Kidney (tissue), 14 donors: Measurements from ENCODE around the gene MS4A2. TPM values are rescaled to one million over a fixed set of nuclear protein-coding genes. Genes with fewer than 3 reads are reported as not detected.

Source experiments
- DNase-seq, 5 donors: peaks; one replicate each; pipeline ENCODE4 v3.0.0-alpha.2; 2013 to 2020
- FAIRE-seq: peaks from 2 replicates; lab custom pipeline; 2012; peaks lifted over from hg19 to GRCh38; lab: Jason Lieb, UNC
- H3K27ac ChIP-seq, 2 donors: one replicate each; pipeline ENCODE4 v1.7.0; 2013; ENCODE audit warnings: low read depth in 2 of 2, low read length in 2 of 2, inconsistent platforms in 1 of 2
- H3K27me3 ChIP-seq: one replicate; pipeline ENCODE4 v1.7.1; 2013; ENCODE audit warnings: low read length, inconsistent platforms; ENCODE audit not compliant: control insufficient read depth, insufficient read depth
- H3K36me3 ChIP-seq, 3 donors: one replicate each; pipeline versions ENCODE4 v1.7.0 to v1.7.1; 2013; ENCODE audit warnings: low read length in 3 of 3, control low read depth in 1 of 3, inconsistent platforms in 1 of 3; ENCODE audit not compliant: insufficient read depth in 3 of 3, control insufficient read depth in 2 of 3
- H3K4me1 ChIP-seq, 3 donors: one replicate each; pipeline versions ENCODE4 v1.7.0 to v1.7.1; 2013; ENCODE audit warnings: low read length in 3 of 3, inconsistent platforms in 1 of 3, low read depth in 1 of 3; ENCODE audit not compliant: control insufficient read depth in 2 of 3, insufficient read depth in 2 of 3
- H3K4me3 ChIP-seq, 3 donors: one replicate each; pipeline versions ENCODE4 v1.7.0 to v1.8.1; 2013; ENCODE audit warnings: low read length in 3 of 3, control low read depth in 1 of 3, inconsistent platforms in 1 of 3
- H3K9ac ChIP-seq, 3 donors: one replicate each; pipeline versions ENCODE4 v1.7.0 to v1.7.1; 2013; ENCODE audit warnings: low read length in 3 of 3, control low read depth in 1 of 3, inconsistent platforms in 1 of 3
- H3K9me3 ChIP-seq, 3 donors: one replicate each; pipeline versions ENCODE4 v1.7.0 to v1.7.1; 2013; ENCODE audit warnings: low read length in 3 of 3, control low read depth in 1 of 3, inconsistent platforms in 1 of 3; ENCODE audit not compliant: control insufficient read depth in 2 of 3, insufficient read depth in 1 of 3
- intact Hi-C: fragments of 100-400 bp; cut with DNase I; formaldehyde crosslinking; loops from one replicate; pipeline ENCODE4 v1.11.1; 2022
- polyA plus RNA-seq: library from polyadenylated mRNA; stranded (reverse); fragments of 350-450 nt; fragmentation: Illumina TruSeq; extraction: RNeasy Lipid Tissue Mini Kit (QIAGEN cat#74804); gene quantifications from one replicate; pipeline ENCODE4 v1.2.3, GENCODE V29; 2014; ENCODE audit warnings: low read depth, low replicate concordance; ENCODE audit not compliant: insufficient read depth
- total RNA-seq: library from RNA; stranded (reverse); fragmentation: NEBNext Ultra II Directional; extraction: Animal tissue kit (Norgen Biotek cat#: 25700); gene quantifications from one replicate; pipeline ENCODE4 v1.2.1, GENCODE V29; 2021
- TF ChIP-seq, protein P1 (sequence below): IDR thresholded peaks from 3 replicates; pipeline ENCODE4 v1.5.1; 2012; ENCODE audit warnings: mild to moderate bottlenecking, moderate library complexity, borderline replicate concordance; ENCODE audit not compliant: insufficient read depth; ENCODE audit errors: extremely low read depth
- donor health status: control.
- donor health status: control.
- donor health status: control.
- donor health status: control.
- donor health status: control.
- donor health status: DM: yes; HTN: yes; CAD: no.
- donor health status: Normal renal cell carcinoma (clear cell type).

Gene MS4A2
- total and polyA plus RNA-seq, 2 donors from 2014 or later: 9.1 TPM; not detected in 1

DNA sequence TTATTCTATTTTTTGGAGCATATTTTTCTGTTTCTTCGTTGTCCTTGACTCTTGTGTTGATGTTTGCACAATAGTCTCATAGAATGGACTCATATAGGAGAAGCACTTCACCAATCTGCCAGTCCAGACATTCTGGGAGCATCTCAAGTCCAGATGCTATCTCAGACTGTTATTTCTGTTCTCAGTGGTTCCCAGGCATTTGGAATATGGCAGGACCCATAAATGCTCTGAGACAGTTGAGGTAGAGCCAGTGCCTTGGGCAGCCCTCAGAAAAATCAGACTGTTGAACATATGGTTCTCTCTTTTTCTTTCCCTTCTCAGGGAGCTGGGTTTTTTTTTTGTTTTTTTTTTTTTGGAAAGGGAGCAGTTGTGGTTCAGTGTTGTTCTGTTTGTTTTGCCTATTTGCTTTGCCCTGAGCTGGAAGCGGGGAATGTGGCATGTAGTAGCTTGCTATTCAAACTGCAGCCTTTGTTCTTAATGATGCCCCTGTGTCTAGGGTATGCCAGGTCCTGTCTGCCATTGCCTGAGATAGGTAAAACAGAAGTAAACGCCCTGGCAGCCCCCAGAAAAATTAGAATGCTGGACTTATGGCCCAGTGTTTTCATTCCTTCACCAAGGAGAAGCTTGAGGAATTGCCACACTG, 3.7 kb upstream of the MS4A2 start:
- no peaks in the 10 kb centered on the region for H3K36me3 ChIP-seq
- H3K9ac ChIP-seq: no peak overlapping the region
- no peak overlapping the region for H3K4me3 ChIP-seq
- FAIRE-seq (no peak), DNase-seq (no peak)
- TF ChIP-seq, protein P1, sequence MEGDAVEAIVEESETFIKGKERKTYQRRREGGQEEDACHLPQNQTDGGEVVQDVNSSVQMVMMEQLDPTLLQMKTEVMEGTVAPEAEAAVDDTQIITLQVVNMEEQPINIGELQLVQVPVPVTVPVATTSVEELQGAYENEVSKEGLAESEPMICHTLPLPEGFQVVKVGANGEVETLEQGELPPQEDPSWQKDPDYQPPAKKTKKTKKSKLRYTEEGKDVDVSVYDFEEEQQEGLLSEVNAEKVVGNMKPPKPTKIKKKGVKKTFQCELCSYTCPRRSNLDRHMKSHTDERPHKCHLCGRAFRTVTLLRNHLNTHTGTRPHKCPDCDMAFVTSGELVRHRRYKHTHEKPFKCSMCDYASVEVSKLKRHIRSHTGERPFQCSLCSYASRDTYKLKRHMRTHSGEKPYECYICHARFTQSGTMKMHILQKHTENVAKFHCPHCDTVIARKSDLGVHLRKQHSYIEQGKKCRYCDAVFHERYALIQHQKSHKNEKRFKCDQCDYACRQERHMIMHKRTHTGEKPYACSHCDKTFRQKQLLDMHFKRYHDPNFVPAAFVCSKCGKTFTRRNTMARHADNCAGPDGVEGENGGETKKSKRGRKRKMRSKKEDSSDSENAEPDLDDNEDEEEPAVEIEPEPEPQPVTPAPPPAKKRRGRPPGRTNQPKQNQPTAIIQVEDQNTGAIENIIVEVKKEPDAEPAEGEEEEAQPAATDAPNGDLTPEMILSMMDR: no peak
- H3K27me3 ChIP-seq: no peaks in the 10 kb centered on the region
- H3K9me3 ChIP-seq: no peaks in the 10 kb centered on the region
- no peak overlapping the region for H3K27ac ChIP-seq
- intact Hi-C loops: no loop called here
- H3K4me1 ChIP-seq: no peaks in the 10 kb centered on the region

DNA sequence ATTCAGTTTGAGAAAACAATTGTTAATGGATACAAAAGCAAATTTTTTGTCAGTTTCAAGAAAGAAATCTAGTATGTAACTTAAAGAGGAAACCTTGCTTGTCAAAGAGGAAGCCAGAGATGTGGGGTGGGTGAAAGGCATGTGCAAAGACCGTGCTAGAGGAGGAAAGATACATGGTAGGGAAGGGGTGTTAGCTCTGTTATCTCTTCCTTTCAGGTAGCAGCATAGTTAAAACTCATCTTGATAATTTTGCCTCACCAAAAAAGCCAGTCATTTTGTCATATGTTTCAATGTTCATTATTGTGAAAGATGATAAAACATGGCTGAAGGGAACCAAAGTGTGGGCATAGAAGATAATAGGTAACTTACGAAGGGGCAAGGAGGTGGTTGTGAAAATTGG, 2.6 kb upstream of the MS4A2 start:
- Histone ChIP-seq H3K9me3 (no peaks in the 10 kb centered on the region), H3K4me1 (no peaks in the 10 kb centered on the region), H3K27me3 (no peaks in the 10 kb centered on the region), H3K9ac (no peak overlapping the region), H3K27ac (no peak overlapping the region), H3K4me3 (no peak overlapping the region), H3K36me3 (no peaks in the 10 kb centered on the region)
- FAIRE-seq: no peak
- intact Hi-C loops: no loop called here
- TF ChIP-seq, protein P1: no peak
- no peak for DNase-seq

DNA sequence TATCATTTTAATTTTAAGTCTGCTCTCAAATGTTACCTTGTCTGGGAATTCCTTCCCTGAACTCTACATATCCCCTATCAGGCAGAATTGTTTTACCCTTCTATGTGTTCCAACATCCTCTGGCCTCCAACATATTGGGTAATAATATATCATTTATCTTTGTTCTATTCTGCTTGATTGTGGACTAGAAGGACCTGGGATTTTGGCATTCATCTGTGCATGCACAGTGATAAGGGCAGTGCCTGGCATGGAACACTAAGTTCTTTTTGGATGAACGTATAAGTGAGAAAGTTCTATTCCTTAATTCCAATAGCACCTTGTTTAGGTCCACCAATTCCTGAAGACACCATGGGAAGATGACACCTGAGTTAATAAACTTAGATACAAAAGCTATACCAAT, 1.2 kb upstream of the MS4A2 start:
- Histone ChIP-seq H3K4me1 (no peaks in the 10 kb centered on the region), H3K4me3 (no peak overlapping the region), H3K9ac (no peak overlapping the region), H3K36me3 (no peaks in the 10 kb centered on the region), H3K27me3 (no peaks in the 10 kb centered on the region), H3K27ac (no peak overlapping the region), H3K9me3 (no peaks in the 10 kb centered on the region)
- FAIRE-seq (no peak), DNase-seq (no peak)
- TF ChIP-seq, protein P1: no peak
- intact Hi-C loops: no loop called here
